ENCODE data around the gene ARTN. TPM values are rescaled to one million over a fixed set of nuclear protein-coding genes. Genes with fewer than 3 reads are reported as not detected.

Gene ARTN
- total RNA-seq, 1 experiment from 2014 or later, result 17.4 TPM

DNA sequence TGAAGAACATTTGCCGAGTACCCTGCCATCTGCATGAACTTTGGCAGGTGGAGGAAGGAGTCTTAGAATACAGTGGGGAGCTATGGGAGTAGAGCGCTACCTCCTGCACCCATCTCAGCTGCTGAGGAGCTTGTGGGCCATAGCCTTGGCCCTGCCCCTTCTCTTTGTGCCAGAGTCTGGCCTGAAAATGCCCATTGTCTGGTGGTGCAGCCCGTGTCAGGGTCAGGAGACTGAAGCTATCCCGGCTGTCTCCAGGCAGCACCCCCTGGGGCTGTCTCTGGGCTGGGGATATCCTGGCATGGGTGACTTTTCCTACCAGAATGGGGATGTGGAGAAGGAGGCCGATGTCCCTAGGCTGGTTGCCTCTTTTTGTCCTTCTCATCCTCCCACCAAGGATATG lies 20.4 kb downstream of the ARTN start:
- POLR2A ChIA-PET (ENCODE audit: unreplicated experiment), result no interaction called here

DNA sequence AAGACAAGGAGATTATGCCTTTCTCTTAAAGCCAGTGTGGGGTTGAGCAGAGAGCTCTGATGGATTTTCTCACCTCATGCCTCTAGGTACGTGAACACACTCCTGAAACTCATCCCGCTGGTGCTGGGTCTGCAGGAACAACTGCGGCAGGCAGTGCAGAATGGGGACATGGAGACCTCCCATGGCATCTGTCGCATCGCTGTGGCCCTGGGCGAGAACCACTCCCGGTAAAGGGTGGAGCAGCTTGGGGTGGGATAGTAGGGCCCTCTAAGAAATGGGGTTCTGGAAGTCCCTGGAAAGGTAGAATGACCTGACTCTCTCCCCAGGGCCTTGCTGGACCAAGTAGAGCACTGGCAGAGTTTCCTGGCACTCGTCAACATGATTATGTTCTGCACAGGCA lies 22.6 kb downstream of the ARTN start:
- Histone ChIP-seq H3K9me3 (ENCODE audit: insufficient read depth, low read depth) (no peaks in the 10 kb centered on the region), H4K20me1 (ENCODE audit: insufficient read depth) (no peaks in the 10 kb centered on the region), H2AFZ (no peak overlapping the region), H3K79me2 (ENCODE audit: low read depth) (no peaks in the 10 kb centered on the region), H3K4me1 (replicated peaks; ENCODE audit: insufficient read depth) (no peaks in the 10 kb centered on the region), H3K4me2 (no peak overlapping the region), H3K36me3 (ENCODE audit: low read depth) (no peaks in the 10 kb centered on the region), H3K27me3 (ENCODE audit: insufficient read depth, low read depth) (no peaks in the 10 kb centered on the region), H3K9me2 (ENCODE audit: insufficient read depth) (no peaks in the 10 kb centered on the region), H3K27ac (no peak overlapping the region), H3F3A (ENCODE audit: insufficient read depth, low read depth) (no peaks in the 10 kb centered on the region), H3K4me3 (no peak overlapping the region)
- TF ChIP-seq EZH2 (IDR thresholded peaks at IDR 0.05; ENCODE audit: low read depth), result no peak
- TF ChIP-seq, protein P1, sequence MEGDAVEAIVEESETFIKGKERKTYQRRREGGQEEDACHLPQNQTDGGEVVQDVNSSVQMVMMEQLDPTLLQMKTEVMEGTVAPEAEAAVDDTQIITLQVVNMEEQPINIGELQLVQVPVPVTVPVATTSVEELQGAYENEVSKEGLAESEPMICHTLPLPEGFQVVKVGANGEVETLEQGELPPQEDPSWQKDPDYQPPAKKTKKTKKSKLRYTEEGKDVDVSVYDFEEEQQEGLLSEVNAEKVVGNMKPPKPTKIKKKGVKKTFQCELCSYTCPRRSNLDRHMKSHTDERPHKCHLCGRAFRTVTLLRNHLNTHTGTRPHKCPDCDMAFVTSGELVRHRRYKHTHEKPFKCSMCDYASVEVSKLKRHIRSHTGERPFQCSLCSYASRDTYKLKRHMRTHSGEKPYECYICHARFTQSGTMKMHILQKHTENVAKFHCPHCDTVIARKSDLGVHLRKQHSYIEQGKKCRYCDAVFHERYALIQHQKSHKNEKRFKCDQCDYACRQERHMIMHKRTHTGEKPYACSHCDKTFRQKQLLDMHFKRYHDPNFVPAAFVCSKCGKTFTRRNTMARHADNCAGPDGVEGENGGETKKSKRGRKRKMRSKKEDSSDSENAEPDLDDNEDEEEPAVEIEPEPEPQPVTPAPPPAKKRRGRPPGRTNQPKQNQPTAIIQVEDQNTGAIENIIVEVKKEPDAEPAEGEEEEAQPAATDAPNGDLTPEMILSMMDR (conservative IDR thresholded peaks at IDR 0.05), result no peak
- BruUV-seq (replicated peaks), result no TSS peak
- intact Hi-C loops (cut with micrococcal nuclease; ENCODE audit: unreplicated experiment), result no loop called here
- DNase-seq, result no peak
- ChIA-PET CTCF (interaction anchor here (0.6 kb wide), 1 partner anchor 306 kb away, joined by 4 read pairs; the partner anchor contains the start of gene KDM4A), POLR2A (ENCODE audit: unreplicated experiment) (no interaction called here)

More for the DNA sequence above, 20.4 kb downstream of the ARTN start:
- CTCF ChIA-PET, result no interaction called here
- TF ChIP-seq, protein P1 (conservative IDR thresholded peaks at IDR 0.05), result no peak
- no peak for TF ChIP-seq EZH2 (IDR thresholded peaks at IDR 0.05; ENCODE audit: low read depth)
- no peaks in the 10 kb centered on the region for H3K36me3 ChIP-seq (ENCODE audit: low read depth)
- H3K4me3 ChIP-seq, result no peak overlapping the region
- no peaks in the 10 kb centered on the region for H4K20me1 ChIP-seq (ENCODE audit: insufficient read depth)
- no peaks in the 10 kb centered on the region for H3K27me3 ChIP-seq (ENCODE audit: insufficient read depth, low read depth)
- BruUV-seq (replicated peaks), result no TSS peak
- no peak overlapping the region for H3K4me2 ChIP-seq
- H3K9me2 ChIP-seq (ENCODE audit: insufficient read depth), result no peaks in the 10 kb centered on the region
- no peaks in the 10 kb centered on the region for H3F3A ChIP-seq (ENCODE audit: insufficient read depth, low read depth)
- no peak for DNase-seq
- H3K9me3 ChIP-seq (ENCODE audit: insufficient read depth, low read depth), result no peaks in the 10 kb centered on the region
- no peak overlapping the region for H3K27ac ChIP-seq
- H2AFZ ChIP-seq, result no peak overlapping the region
- no peaks in the 10 kb centered on the region for H3K79me2 ChIP-seq (ENCODE audit: low read depth)
- intact Hi-C loops (cut with micrococcal nuclease; ENCODE audit: unreplicated experiment), result no loop called here
- H3K4me1 ChIP-seq (replicated peaks; ENCODE audit: insufficient read depth), result no peaks in the 10 kb centered on the region

DNA sequence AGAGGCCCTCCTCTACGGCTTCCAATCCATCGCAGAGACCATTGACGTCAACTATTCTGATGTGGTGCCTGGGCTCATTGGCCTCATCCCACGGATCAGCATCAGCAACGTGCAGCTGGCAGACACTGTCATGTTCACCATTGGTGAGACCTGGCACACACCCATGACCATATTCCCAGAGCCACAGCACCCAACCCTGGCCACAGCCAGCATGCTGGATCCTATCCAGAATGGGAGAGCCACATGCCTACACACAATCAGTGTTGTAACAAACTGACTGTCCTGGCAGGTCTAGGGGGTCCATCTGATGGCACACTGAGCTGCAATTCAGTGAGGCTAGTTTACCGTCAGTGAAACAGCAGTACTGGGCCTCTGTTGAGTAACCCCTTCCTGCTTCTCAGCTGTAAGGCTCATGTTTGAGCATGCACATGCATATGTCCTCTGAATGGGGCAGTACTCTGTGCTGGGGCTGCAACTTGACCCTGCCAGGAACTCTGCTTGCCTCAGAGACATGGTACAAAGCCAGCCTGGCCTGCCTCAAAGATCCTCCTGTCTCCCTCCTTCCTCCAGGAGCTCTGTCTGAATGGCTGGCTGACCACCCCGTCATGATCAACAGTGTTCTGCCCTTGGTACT lies 23.9 kb downstream of the ARTN start:
- Histone ChIP-seq H3K4me1 (replicated peaks; ENCODE audit: insufficient read depth) (no peaks in the 10 kb centered on the region), H3K9me2 (ENCODE audit: insufficient read depth) (no peaks in the 10 kb centered on the region), H4K20me1 (ENCODE audit: insufficient read depth) (no peaks in the 10 kb centered on the region), H3K9me3 (ENCODE audit: insufficient read depth, low read depth) (no peaks in the 10 kb centered on the region), H3F3A (ENCODE audit: insufficient read depth, low read depth) (no peaks in the 10 kb centered on the region), H2AFZ (no peak overlapping the region), H3K36me3 (ENCODE audit: low read depth) (no peaks in the 10 kb centered on the region), H3K79me2 (ENCODE audit: low read depth) (no peaks in the 10 kb centered on the region), H3K27ac (no peak overlapping the region), H3K4me2 (no peak overlapping the region), H3K27me3 (ENCODE audit: insufficient read depth, low read depth) (no peaks in the 10 kb centered on the region), H3K4me3 (no peak overlapping the region)
- intact Hi-C loops (cut with micrococcal nuclease; ENCODE audit: unreplicated experiment), result no loop called here
- no TSS peak for BruUV-seq (replicated peaks)
- TF ChIP-seq EZH2 (IDR thresholded peaks at IDR 0.05; ENCODE audit: low read depth), result no peak
- TF ChIP-seq, protein P1 (conservative IDR thresholded peaks at IDR 0.05), result no peak
- CTCF ChIA-PET, result no interaction called here
- DNase-seq, result no peak
- POLR2A ChIA-PET (ENCODE audit: unreplicated experiment), result no interaction called here
